ENCODE data around the gene TCP11. TPM values are rescaled to one million over a fixed set of nuclear protein-coding genes. Genes with fewer than 3 reads are reported as not detected.

The TCP11 gene
- polyA plus RNA-seq, 1 of the 3 experiments (the other 2 are of a cell fraction): 0.16 TPM

DNA sequence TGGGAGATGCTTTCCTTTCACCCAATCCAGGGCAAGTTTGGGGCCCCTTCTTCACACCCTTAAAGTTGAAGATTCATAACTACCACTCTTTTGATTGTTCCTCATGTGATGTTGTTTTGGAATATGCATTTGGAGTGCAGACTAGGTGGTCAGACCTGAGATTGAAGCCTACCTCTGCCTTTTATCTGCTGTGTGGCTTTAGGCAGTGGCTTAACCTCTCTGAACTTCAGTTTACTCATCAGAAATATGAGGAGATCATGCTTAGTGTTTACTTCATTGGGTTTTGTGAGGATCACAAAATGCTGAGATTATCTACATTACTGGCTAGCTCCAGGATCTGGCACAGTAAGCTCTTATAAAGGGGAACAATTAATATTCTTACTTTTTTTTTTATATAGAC lies 26.4 kb upstream of the TCP11 start:
- TF ChIP-seq RCOR1 (IDR thresholded peaks at IDR 0.05; ENCODE audit: low read length): no peak
- no peak for DNase-seq
- Histone ChIP-seq H3K4me1 (ENCODE audit: control insufficient read depth in 1 of 2, insufficient read depth in 2 of 2, low read depth in 1 of 2, low read length in 1 of 2) (peaks cover 6 to 11% of the 10 kb centered on the region in 2 experiments; a peak in 3 of 4 replicates), H3K27ac (ENCODE audit: low read depth in 2 of 2, low read length in 1 of 2) (no peak overlapping the region), H3K4me3 (ENCODE audit: low read depth in 2 of 2, low read length in 1 of 2) (no peak overlapping the region), H3K4me2 (no peak overlapping the region), H3F3A (replicated peaks; ENCODE audit: insufficient read depth) (no peaks in the 10 kb centered on the region), H2AFZ (ENCODE audit: low read depth) (no peak overlapping the region), H3K9me2 (no peaks in the 10 kb centered on the region), H3K36me3 (replicated peaks in 1 of 2; ENCODE audit: control insufficient read depth in 1 of 2, insufficient read depth in 2 of 2, low read length in 1 of 2) (no peaks in the 10 kb centered on the region), H3K27me3 (ENCODE audit: insufficient read depth) (no peaks in the 10 kb centered on the region), H3K79me2 (ENCODE audit: insufficient read depth) (no peaks in the 10 kb centered on the region), H3K9ac (no peak overlapping the region), H4K20me1 (ENCODE audit: insufficient read depth) (no peaks in the 10 kb centered on the region), H3K9me3 (no peaks in the 10 kb centered on the region; the same call in 1 of the 2 replicates)
- ChIA-PET POLR2A (no interaction called here), CTCF (interaction anchor here (1.2 kb wide), 1 partner anchor 74 kb away, joined by 4 read pairs; no protein-coding TSS in a partner anchor)

DNA sequence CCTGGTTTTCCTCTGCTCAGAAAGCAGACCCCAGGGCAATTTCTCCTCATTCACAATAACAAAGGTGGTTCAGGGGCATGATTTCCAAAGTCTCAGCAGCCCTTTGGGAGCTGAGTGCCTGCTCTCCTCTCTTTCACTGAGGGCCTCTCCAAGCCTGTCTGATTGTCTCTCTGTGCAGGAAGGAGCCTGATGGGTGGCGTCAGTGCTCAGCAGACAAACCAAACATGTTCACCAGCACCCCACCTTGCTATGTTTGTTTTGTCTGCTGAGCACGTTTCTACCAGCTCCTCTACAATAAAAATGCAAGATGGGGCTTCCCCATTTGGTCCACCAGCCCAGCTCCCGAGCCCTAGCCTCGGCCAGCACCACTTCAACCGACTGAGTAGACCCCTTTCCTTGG lies 25.4 kb upstream of the TCP11 start:
- ChIA-PET POLR2A (no interaction called here), CTCF (no interaction called here)
- Histone ChIP-seq H3K27ac (ENCODE audit: low read depth in 2 of 2, low read length in 1 of 2) (no peak overlapping the region), H3K9me2 (no peaks in the 10 kb centered on the region), H3K27me3 (ENCODE audit: insufficient read depth) (no peaks in the 10 kb centered on the region), H3K4me1 (ENCODE audit: control insufficient read depth in 1 of 2, insufficient read depth in 2 of 2, low read depth in 1 of 2, low read length in 1 of 2) (peaks cover 11 to 15% of the 10 kb centered on the region in 2 experiments; a peak in 3 of 4 replicates), H4K20me1 (ENCODE audit: insufficient read depth) (no peaks in the 10 kb centered on the region), H3F3A (replicated peaks; ENCODE audit: insufficient read depth) (no peaks in the 10 kb centered on the region), H2AFZ (ENCODE audit: low read depth) (no peak overlapping the region), H3K9ac (no peak overlapping the region), H3K4me3 (ENCODE audit: low read depth in 2 of 2, low read length in 1 of 2) (no peak overlapping the region), H3K36me3 (replicated peaks in 1 of 2; ENCODE audit: control insufficient read depth in 1 of 2, insufficient read depth in 2 of 2, low read length in 1 of 2) (no peaks in the 10 kb centered on the region), H3K4me2 (no peak overlapping the region), H3K9me3 (no peaks in the 10 kb centered on the region; the same call in 1 of the 2 replicates), H3K79me2 (ENCODE audit: insufficient read depth) (no peaks in the 10 kb centered on the region)
- 80% methylated on average over 5 of the region's 5 CpGs for WGBS (ENCODE audit: low lambda C conversion rate)
- DNase-seq: no peak
- TF ChIP-seq POLR2AphosphoS5 (IDR thresholded peaks at IDR 0.05; ENCODE audit: low read depth, low read length) (no peak), ELF1 (IDR thresholded peaks at IDR 0.05) (no peak), RAD21 (IDR thresholded peaks at IDR 0.05; ENCODE audit: low read length) (no peak), RCOR1 (IDR thresholded peaks at IDR 0.05; ENCODE audit: low read length) (no peak), JUND (IDR thresholded peaks at IDR 0.05) (no peak), TCF12 (IDR thresholded peaks at IDR 0.05) (no peak), FOSL2 (IDR thresholded peaks at IDR 0.05; ENCODE audit: borderline replicate concordance, low read depth) (no peak), EZH2phosphoT487 (IDR thresholded peaks at IDR 0.05; ENCODE audit: borderline replicate concordance, low read depth) (no peak), FOXM1 (IDR thresholded peaks at IDR 0.05; ENCODE audit: low read depth) (no peak), TEAD4 (IDR thresholded peaks at IDR 0.05; ENCODE audit: borderline replicate concordance, insufficient read depth) (no peak)
- TF ChIP-seq, protein P1, sequence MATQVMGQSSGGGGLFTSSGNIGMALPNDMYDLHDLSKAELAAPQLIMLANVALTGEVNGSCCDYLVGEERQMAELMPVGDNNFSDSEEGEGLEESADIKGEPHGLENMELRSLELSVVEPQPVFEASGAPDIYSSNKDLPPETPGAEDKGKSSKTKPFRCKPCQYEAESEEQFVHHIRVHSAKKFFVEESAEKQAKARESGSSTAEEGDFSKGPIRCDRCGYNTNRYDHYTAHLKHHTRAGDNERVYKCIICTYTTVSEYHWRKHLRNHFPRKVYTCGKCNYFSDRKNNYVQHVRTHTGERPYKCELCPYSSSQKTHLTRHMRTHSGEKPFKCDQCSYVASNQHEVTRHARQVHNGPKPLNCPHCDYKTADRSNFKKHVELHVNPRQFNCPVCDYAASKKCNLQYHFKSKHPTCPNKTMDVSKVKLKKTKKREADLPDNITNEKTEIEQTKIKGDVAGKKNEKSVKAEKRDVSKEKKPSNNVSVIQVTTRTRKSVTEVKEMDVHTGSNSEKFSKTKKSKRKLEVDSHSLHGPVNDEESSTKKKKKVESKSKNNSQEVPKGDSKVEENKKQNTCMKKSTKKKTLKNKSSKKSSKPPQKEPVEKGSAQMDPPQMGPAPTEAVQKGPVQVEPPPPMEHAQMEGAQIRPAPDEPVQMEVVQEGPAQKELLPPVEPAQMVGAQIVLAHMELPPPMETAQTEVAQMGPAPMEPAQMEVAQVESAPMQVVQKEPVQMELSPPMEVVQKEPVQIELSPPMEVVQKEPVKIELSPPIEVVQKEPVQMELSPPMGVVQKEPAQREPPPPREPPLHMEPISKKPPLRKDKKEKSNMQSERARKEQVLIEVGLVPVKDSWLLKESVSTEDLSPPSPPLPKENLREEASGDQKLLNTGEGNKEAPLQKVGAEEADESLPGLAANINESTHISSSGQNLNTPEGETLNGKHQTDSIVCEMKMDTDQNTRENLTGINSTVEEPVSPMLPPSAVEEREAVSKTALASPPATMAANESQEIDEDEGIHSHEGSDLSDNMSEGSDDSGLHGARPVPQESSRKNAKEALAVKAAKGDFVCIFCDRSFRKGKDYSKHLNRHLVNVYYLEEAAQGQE (IDR thresholded peaks at IDR 0.05; ENCODE audit: low read depth, low read length): no peak
- TF ChIP-seq, protein P2, sequence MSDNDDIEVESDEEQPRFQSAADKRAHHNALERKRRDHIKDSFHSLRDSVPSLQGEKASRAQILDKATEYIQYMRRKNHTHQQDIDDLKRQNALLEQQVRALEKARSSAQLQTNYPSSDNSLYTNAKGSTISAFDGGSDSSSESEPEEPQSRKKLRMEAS (IDR thresholded peaks at IDR 0.05; ENCODE audit: low read depth): no peak
- TF ChIP-seq, protein P3, sequence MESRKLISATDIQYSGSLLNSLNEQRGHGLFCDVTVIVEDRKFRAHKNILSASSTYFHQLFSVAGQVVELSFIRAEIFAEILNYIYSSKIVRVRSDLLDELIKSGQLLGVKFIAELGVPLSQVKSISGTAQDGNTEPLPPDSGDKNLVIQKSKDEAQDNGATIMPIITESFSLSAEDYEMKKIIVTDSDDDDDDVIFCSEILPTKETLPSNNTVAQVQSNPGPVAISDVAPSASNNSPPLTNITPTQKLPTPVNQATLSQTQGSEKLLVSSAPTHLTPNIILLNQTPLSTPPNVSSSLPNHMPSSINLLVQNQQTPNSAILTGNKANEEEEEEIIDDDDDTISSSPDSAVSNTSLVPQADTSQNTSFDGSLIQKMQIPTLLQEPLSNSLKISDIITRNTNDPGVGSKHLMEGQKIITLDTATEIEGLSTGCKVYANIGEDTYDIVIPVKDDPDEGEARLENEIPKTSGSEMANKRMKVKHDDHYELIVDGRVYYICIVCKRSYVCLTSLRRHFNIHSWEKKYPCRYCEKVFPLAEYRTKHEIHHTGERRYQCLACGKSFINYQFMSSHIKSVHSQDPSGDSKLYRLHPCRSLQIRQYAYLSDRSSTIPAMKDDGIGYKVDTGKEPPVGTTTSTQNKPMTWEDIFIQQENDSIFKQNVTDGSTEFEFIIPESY (IDR thresholded peaks at IDR 0.05; ENCODE audit: borderline replicate concordance, low read depth): no peak
- TF ChIP-seq, protein P4, sequence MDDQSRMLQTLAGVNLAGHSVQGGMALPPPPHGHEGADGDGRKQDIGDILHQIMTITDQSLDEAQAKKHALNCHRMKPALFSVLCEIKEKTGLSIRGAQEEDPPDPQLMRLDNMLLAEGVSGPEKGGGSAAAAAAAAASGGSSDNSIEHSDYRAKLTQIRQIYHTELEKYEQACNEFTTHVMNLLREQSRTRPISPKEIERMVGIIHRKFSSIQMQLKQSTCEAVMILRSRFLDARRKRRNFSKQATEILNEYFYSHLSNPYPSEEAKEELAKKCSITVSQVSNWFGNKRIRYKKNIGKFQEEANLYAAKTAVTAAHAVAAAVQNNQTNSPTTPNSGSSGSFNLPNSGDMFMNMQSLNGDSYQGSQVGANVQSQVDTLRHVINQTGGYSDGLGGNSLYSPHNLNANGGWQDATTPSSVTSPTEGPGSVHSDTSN (IDR thresholded peaks at IDR 0.05): no peak

Data from SK-N-SH (cell line).